ENCODE results near the gene CTNNA2. TPM values are rescaled to one million over a fixed set of nuclear protein-coding genes. Genes with fewer than 3 reads are reported as not detected.

Gene CTNNA2
- total RNA-seq, 1 experiment from 2014 or later: 0.54 TPM

DNA sequence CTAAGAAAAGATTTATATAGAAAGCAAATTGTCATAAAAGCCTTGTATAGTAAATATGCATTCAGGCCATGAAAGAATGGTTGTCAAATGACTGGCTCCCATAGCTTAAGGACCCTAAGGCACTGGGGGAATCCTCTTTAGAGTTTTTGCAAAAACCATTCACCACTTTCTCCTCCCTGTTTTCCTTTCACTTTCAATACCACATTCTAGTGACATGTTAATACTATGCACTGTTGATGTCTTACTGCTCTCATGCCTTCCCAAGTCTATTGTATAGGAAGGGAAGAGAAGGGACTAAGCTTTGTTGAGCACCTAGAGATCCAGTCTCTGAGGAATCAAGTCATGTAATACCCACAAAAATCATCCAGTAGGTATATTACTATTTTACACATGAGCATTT lies 1174.7 kb downstream of the CTNNA2 start:
- BruUV-seq (replicated peaks): no TSS peak
- intact Hi-C loops (cut with micrococcal nuclease; ENCODE audit: unreplicated experiment) (loop anchor here (10.0 kb wide), 1 partner anchor 817 kb away; no protein-coding TSS in a partner anchor), in situ Hi-C loops (cut with HindIII; ENCODE audit: low pct_unique_long_range_greater_than_20kb, low sequenced_read_pairs) (no loop called here)
- no peak for ATAC-seq
- POLR2A ChIA-PET: no interaction called here
- CTCF ChIA-PET: no interaction called here
- DNase-seq (ENCODE audit: low read depth, low spot score): no peak
- Histone ChIP-seq H3K36me3 (ENCODE audit: control insufficient read depth, insufficient read depth, low read length) (no peaks in the 10 kb centered on the region), H3K27me3 (ENCODE audit: control insufficient read depth, insufficient read depth, low read length) (no peaks in the 10 kb centered on the region), H3K4me3 (ENCODE audit: low read depth in 2 of 2, low read length in 2 of 2) (no peak overlapping the region), H3K27ac (ENCODE audit: low read length) (no peak overlapping the region), H3K4me1 (ENCODE audit: control insufficient read depth, insufficient read depth, low read length) (no peaks in the 10 kb centered on the region), H3K9me3 (ENCODE audit: control insufficient read depth, insufficient read depth, low read depth, low read length) (no peaks in the 10 kb centered on the region)
- TF ChIP-seq TCF7L2 (IDR thresholded peaks at IDR 0.05; ENCODE audit: low read depth, low read length) (no peak), SIN3A (IDR thresholded peaks at IDR 0.05; ENCODE audit: borderline replicate concordance, insufficient read depth, low read depth, low read length) (no peak), POLR2AphosphoS5 (IDR thresholded peaks at IDR 0.05; ENCODE audit: low read depth, low read length) (no peak)
- TF ChIP-seq, protein P1, sequence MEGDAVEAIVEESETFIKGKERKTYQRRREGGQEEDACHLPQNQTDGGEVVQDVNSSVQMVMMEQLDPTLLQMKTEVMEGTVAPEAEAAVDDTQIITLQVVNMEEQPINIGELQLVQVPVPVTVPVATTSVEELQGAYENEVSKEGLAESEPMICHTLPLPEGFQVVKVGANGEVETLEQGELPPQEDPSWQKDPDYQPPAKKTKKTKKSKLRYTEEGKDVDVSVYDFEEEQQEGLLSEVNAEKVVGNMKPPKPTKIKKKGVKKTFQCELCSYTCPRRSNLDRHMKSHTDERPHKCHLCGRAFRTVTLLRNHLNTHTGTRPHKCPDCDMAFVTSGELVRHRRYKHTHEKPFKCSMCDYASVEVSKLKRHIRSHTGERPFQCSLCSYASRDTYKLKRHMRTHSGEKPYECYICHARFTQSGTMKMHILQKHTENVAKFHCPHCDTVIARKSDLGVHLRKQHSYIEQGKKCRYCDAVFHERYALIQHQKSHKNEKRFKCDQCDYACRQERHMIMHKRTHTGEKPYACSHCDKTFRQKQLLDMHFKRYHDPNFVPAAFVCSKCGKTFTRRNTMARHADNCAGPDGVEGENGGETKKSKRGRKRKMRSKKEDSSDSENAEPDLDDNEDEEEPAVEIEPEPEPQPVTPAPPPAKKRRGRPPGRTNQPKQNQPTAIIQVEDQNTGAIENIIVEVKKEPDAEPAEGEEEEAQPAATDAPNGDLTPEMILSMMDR (IDR thresholded peaks at IDR 0.05): no peak
- TF ChIP-seq, protein P2, sequence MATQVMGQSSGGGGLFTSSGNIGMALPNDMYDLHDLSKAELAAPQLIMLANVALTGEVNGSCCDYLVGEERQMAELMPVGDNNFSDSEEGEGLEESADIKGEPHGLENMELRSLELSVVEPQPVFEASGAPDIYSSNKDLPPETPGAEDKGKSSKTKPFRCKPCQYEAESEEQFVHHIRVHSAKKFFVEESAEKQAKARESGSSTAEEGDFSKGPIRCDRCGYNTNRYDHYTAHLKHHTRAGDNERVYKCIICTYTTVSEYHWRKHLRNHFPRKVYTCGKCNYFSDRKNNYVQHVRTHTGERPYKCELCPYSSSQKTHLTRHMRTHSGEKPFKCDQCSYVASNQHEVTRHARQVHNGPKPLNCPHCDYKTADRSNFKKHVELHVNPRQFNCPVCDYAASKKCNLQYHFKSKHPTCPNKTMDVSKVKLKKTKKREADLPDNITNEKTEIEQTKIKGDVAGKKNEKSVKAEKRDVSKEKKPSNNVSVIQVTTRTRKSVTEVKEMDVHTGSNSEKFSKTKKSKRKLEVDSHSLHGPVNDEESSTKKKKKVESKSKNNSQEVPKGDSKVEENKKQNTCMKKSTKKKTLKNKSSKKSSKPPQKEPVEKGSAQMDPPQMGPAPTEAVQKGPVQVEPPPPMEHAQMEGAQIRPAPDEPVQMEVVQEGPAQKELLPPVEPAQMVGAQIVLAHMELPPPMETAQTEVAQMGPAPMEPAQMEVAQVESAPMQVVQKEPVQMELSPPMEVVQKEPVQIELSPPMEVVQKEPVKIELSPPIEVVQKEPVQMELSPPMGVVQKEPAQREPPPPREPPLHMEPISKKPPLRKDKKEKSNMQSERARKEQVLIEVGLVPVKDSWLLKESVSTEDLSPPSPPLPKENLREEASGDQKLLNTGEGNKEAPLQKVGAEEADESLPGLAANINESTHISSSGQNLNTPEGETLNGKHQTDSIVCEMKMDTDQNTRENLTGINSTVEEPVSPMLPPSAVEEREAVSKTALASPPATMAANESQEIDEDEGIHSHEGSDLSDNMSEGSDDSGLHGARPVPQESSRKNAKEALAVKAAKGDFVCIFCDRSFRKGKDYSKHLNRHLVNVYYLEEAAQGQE (IDR thresholded peaks at IDR 0.05; ENCODE audit: insufficient read depth in 1 of 2, low read depth in 2 of 2, low read length in 1 of 2): no peak

DNA sequence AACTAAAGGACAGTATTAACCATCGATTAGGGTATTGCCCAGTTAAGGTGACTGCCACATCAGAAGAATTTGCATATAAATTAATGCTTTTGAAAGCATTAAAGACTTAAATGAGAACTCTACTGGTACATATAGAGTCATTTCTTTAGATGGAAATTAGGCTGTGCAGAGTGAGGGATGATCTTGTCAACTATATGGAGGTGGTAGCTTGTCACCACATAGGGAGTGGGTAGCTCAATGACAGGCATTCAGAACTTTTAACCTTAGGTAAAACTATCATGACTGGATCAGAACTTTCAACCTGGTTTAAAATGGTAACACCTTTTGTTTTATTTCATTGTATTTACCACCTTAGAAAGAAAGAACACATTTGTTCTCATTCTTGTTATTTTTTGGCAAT lies 1176.3 kb downstream of the CTNNA2 start:
- in situ Hi-C loops (cut with HindIII; ENCODE audit: low pct_unique_long_range_greater_than_20kb, low sequenced_read_pairs) (no loop called here), intact Hi-C loops (cut with micrococcal nuclease; ENCODE audit: unreplicated experiment) (loop anchor here (10.0 kb wide), 1 partner anchor 816 kb away; no protein-coding TSS in a partner anchor)
- no peak for DNase-seq (ENCODE audit: low read depth, low spot score)
- Histone ChIP-seq H3K27ac (ENCODE audit: low read length) (no peak overlapping the region), H3K27me3 (ENCODE audit: control insufficient read depth, insufficient read depth, low read length) (no peaks in the 10 kb centered on the region), H3K4me1 (ENCODE audit: control insufficient read depth, insufficient read depth, low read length) (no peaks in the 10 kb centered on the region), H3K36me3 (ENCODE audit: control insufficient read depth, insufficient read depth, low read length) (no peaks in the 10 kb centered on the region), H3K4me3 (ENCODE audit: low read depth in 2 of 2, low read length in 2 of 2) (no peak overlapping the region), H3K9me3 (ENCODE audit: control insufficient read depth, insufficient read depth, low read depth, low read length) (no peaks in the 10 kb centered on the region)
- TF ChIP-seq POLR2AphosphoS5 (IDR thresholded peaks at IDR 0.05; ENCODE audit: low read depth, low read length): no peak
- ATAC-seq: no peak
- BruUV-seq (replicated peaks): no TSS peak
- POLR2A ChIA-PET: no interaction called here
- CTCF ChIA-PET: no interaction called here

Small RNA genes within 50 kb of the gene (microRNA-seq; reads per million reads assigned to microRNA genes)
- not detected for gene MIR4264 (ENCODE audit: unreplicated experiment)
- not detected for gene MIR8080 (ENCODE audit: unreplicated experiment)

All from Panc1 (cell line).